K562 (cell line): ENCODE measurements around the gene FUNDC2. TPM values are rescaled to one million over a fixed set of nuclear protein-coding genes. Genes with fewer than 3 reads are reported as not detected.
A peak's percentile ranks its signal among the peaks of the same experiment; 100 is the strongest.
"Not testable (repeated sequence)": the region's sequence is repeated elsewhere in the genome, so short reads cannot be mapped to it uniquely, and the experiment has no call there.

Experiments used
- ATAC-seq: fragments of 200-7000 bp; cut with Tn5 transposase; 3 replicates; pipeline ENCODE4 v1.9.1; 2020; ENCODE audit warnings: moderate library complexity
- BruUV-seq: library from RNA; stranded (reverse); fragments of 400-500 nt; replicated peaks from 2 replicates; lab custom pipeline; 2021; lab: Mats Ljungman, UMichigan
- CTCF ChIA-PET: fragments of 300-600 bp; formaldehyde crosslinking; extraction: SDS; loops from one replicate; lab custom pipeline; 2021; ENCODE audit warnings: low intra/inter-chr PET ratio; lab: Yijun Ruan, JAX
- POLR2A ChIA-PET: fragments of 300-600, 350-650 bp; sonication (Branson Sonifier 250); formaldehyde crosslinking; extraction: SDS; loops from one replicate; lab custom pipeline; 2021; ENCODE audit warnings: antibody characterized with exemption, inconsistent platforms; lab: Yijun Ruan, JAX
- DNase-seq, 4 experiments: peaks; one replicate each; pipeline versions ENCODE4 v3.0.0 to v3.0.0-alpha.2; 2011 to 2018; ENCODE audit warnings: low spot score in 3 of 4, mixed read lengths in 3 of 4; ENCODE audit errors: extremely low read depth in 1 of 4
- FAIRE-seq: peaks from 2 replicates; lab custom pipeline; 2011; peaks lifted over from hg19 to GRCh38; lab: Jason Lieb, UNC
- H2AFZ ChIP-seq: 2 replicates; pipeline ENCODE4 v1.6.0; 2011; ENCODE audit warnings: low read depth, low read length, control low read depth, inconsistent platforms
- H3K27ac ChIP-seq: fragments of 200-600 bp; 3 replicates; pipeline ENCODE4 v1.8.0; 2011; ENCODE audit warnings: low read depth, mild to moderate bottlenecking, control low read depth, inconsistent platforms, low read length, moderate library complexity, mixed read lengths; ENCODE audit errors: extremely low read depth
- H3K27me3 ChIP-seq, 2 experiments: fragments of 300-600 bp in 1 of 2; 2 replicates in 1 of 2; 3 replicates in 1 of 2; pipeline versions ENCODE4 v1.6.0 to v1.8.0; 2011; ENCODE audit warnings: inconsistent platforms in 2 of 2, low read length in 2 of 2, mild to moderate bottlenecking in 1 of 2, mixed read lengths in 1 of 2, moderate library complexity in 1 of 2; ENCODE audit not compliant: control insufficient read depth in 2 of 2, insufficient read depth in 2 of 2
- H3K36me3 ChIP-seq: fragments of 300-600 bp; 3 replicates; pipeline ENCODE4 v1.8.0; 2011; ENCODE audit warnings: mild to moderate bottlenecking, low read length, inconsistent platforms; ENCODE audit not compliant: control insufficient read depth, insufficient read depth
- H3K4me1 ChIP-seq, 2 experiments: fragments of 200-600 bp in 1 of 2; replicated peaks in 1 of 2; 2 replicates in 1 of 2; 3 replicates in 1 of 2; pipeline versions ENCODE4 v1.5.1 to v1.8.0; 2011; ENCODE audit warnings: inconsistent platforms in 2 of 2, low read length in 2 of 2, mild to moderate bottlenecking in 1 of 2, mixed read lengths in 1 of 2, moderate library complexity in 1 of 2; ENCODE audit not compliant: control insufficient read depth in 2 of 2, insufficient read depth in 2 of 2
- H3K4me2 ChIP-seq: 2 replicates; pipeline ENCODE4 v1.6.1; 2011; ENCODE audit warnings: low read length, control low read depth, inconsistent platforms, mixed read lengths; ENCODE audit not compliant: insufficient read depth
- H3K4me3 ChIP-seq: fragments of 200-600 bp; sonication (generic), shearing (Covaris generic); 2 replicates; pipeline ENCODE4 v1.5.1; 2016; ENCODE audit warnings: control low read depth, inconsistent platforms
- H3K79me2 ChIP-seq: fragments of 200-600 bp; 3 replicates; pipeline ENCODE4 v1.8.0; 2011; ENCODE audit warnings: low read length, inconsistent platforms; ENCODE audit not compliant: control insufficient read depth, insufficient read depth
- H3K9ac ChIP-seq, 2 experiments: 2 replicates each; pipeline versions ENCODE4 v1.6.0 to v1.6.1; 2011; ENCODE audit warnings: low read depth in 2 of 2, low read length in 2 of 2, control low read depth in 1 of 2, inconsistent platforms in 1 of 2, mild to moderate bottlenecking in 1 of 2, mixed read lengths in 1 of 2; ENCODE audit not compliant: insufficient read depth in 1 of 2
- H3K9me1 ChIP-seq: one replicate; pipeline ENCODE4 v1.6.0; 2011; ENCODE audit warnings: inconsistent platforms, mild to moderate bottlenecking, low read length, moderate library complexity; ENCODE audit not compliant: control insufficient read depth, insufficient read depth
- H3K9me3 ChIP-seq: replicated peaks from 2 replicates; pipeline ENCODE4 v1.5.1; 2011; ENCODE audit warnings: low read depth, low read length, inconsistent platforms; ENCODE audit not compliant: control insufficient read depth, insufficient read depth
- H4K20me1 ChIP-seq: replicated peaks from 2 replicates; pipeline ENCODE4 v1.6.1; 2011; ENCODE audit warnings: low read length, inconsistent platforms, mixed read lengths; ENCODE audit not compliant: control insufficient read depth, insufficient read depth
- CBFA2T2 ChIP-seq: fragments of 450-650 bp; conservative IDR thresholded peaks from 2 replicates; pipeline ENCODE4 v1.6.1; 2017; ENCODE audit warnings: mild to moderate bottlenecking
- DPF2 ChIP-seq: fragments of 450-650 bp; IDR thresholded peaks from 2 replicates; pipeline ENCODE4 v1.6.1; 2016
- FOXJ3 ChIP-seq: sonication (generic); formaldehyde crosslinking; IDR thresholded peaks from 2 replicates; pipeline ENCODE4 v1.4.0; 2020; ENCODE audit warnings: mild to moderate bottlenecking, missing genetic modification reagents
- TCF3 ChIP-seq: sonication (generic); formaldehyde crosslinking; IDR thresholded peaks from 2 replicates; pipeline ENCODE4 v1.4.0; 2020; ENCODE audit warnings: mild to moderate bottlenecking, missing genetic modification reagents
- TOE1 ChIP-seq, 2 experiments: fragments of 450-650 bp in 1 of 2; sonication (generic) in 1 of 2; formaldehyde crosslinking in 1 of 2; IDR thresholded peaks; 2 replicates each; pipeline versions ENCODE4 v1.7.1 to v1.8.0; 2016 to 2022; ENCODE audit warnings: borderline replicate concordance in 2 of 2, mild to moderate bottlenecking in 2 of 2, antibody characterized with exemption in 1 of 2, inconsistent platforms in 1 of 2, low read depth in 1 of 2, missing genetic modification reagents in 1 of 2, moderate library complexity in 1 of 2
- ZNF143 ChIP-seq: sonication (generic); formaldehyde crosslinking; IDR thresholded peaks from 2 replicates; pipeline ENCODE4 v1.9.0; 2022; ENCODE audit warnings: mild to moderate bottlenecking, missing genetic modification reagents
- ZNF282 ChIP-seq: sonication (generic); formaldehyde crosslinking; IDR thresholded peaks from 2 replicates; pipeline ENCODE4 v1.8.1; 2023; ENCODE audit warnings: missing genetic modification reagents
- WGBS: fragments of 100-300 bp; shearing (Covaris generic); methylation state at CpG from one replicate; pipeline ENCODE4 v1.1.6; 2016; ENCODE audit warnings: low coverage, mixed read lengths; ENCODE audit not compliant: insufficient coverage; ENCODE audit errors: missing lambda C conversion rate; 5-methylcytosine and 5-hydroxymethylcytosine counted together
- in situ Hi-C: fragments of 300-500 bp; cut with MboI; formaldehyde crosslinking; loops from 4 replicates; pipeline ENCODE4 v1.15.0; 2018; ENCODE audit warnings: inconsistent platforms, mixed read lengths
- intact Hi-C: fragments of 100-400 bp; cut with micrococcal nuclease; formaldehyde crosslinking; loops from 2 replicates; pipeline ENCODE4 v1.14.2; 2022
- polyA plus RNA-seq, 8 experiments: library from polyadenylated mRNA; depleted of rRNA in 4 of 8; stranded (reverse) in 5 of 8; unstranded in 3 of 8; fragments of >200 nt; fragmentation: Nextera tagmentation in 2 of 8; fragmentation: Illumina TruSeq in 1 of 8; extraction: Ambion mirVana in 2 of 8; extraction: Trizol in 1 of 8; gene quantifications; 2 replicates each; pipeline versions ENCODE4 v1.2.1 to v1.2.3, GENCODE V29; 2011 to 2014; ENCODE audit warnings: inconsistent platforms in 1 of 8, missing spikeins in 1 of 8
- total RNA-seq, 7 experiments: library from RNA; depleted of rRNA in 6 of 7; stranded (reverse); fragments of >200 nt in 6 of 7; fragmentation: Illumina TruSeq in 2 of 7; extraction: Trizol in 2 of 7; gene quantifications; 2 replicates each; pipeline versions ENCODE4 v1.2.1 to v1.2.3, GENCODE V29; 2011 to 2021; ENCODE audit warnings: low replicate concordance in 1 of 7
- TF ChIP-seq, protein P1 (sequence below): fragments of 250-450 bp; sonication (Bioruptor Pico); IDR thresholded peaks from 2 replicates; pipeline ENCODE4 v1.4.0; 2020; ENCODE audit warnings: mild to moderate bottlenecking, moderate library complexity
- TF ChIP-seq, protein P2 (sequence below): sonication (generic); IDR thresholded peaks from 2 replicates; pipeline ENCODE4 v1.6.1; 2016
- TF ChIP-seq, protein P3 (sequence below), 2 experiments: IDR thresholded peaks in 1 of 2; conservative IDR thresholded peaks in 1 of 2; 2 replicates each; pipeline ENCODE4 v1.6.1; 2016; ENCODE audit warnings: low read depth in 2 of 2, mild to moderate bottlenecking in 1 of 2, missing compliant biosample characterization in 1 of 2, missing genetic modification characterization in 1 of 2, moderate library complexity in 1 of 2

Gene FUNDC2
- total and polyA plus RNA-seq, 9 of the 15 experiments (the other 6 are each of a cell fraction or from before 2014, with no cell fraction given) = 50.6 to 235 (median 123) TPM

DNA sequence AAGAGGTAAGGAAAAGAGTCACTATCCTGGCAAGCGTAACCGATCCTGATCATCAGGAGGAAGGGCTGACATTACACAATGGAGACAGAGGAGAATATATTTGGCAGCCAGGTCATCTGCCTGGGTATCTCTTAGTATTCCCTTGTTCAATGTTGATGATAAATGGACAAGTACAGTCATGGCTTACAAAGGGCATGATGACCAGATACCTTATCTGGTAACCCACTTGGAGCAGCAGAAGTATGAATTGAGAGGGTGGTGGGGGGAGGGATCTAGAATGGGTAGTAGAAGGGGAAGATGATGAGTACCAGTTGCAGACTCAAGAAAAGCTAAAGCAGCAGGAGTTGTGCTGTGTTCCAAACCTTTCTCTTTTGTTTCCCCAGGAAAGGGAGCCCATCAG lies 21.5 kb upstream of the FUNDC2 start (continued):
- TF ChIP-seq, protein P1, sequence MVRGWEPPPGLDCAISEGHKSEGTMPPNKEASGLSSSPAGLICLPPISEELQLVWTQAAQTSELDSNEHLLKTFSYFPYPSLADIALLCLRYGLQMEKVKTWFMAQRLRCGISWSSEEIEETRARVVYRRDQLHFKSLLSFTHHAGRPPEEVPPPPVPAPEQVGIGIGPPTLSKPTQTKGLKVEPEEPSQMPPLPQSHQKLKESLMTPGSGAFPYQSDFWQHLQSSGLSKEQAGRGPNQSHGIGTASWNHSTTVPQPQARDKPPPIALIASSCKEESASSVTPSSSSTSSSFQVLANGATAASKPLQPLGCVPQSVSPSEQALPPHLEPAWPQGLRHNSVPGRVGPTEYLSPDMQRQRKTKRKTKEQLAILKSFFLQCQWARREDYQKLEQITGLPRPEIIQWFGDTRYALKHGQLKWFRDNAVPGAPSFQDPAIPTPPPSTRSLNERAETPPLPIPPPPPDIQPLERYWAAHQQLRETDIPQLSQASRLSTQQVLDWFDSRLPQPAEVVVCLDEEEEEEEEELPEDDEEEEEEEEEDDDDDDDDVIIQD (CRISPR knock-in tag) = no peak
- TF ChIP-seq CBFA2T2 (peak; percentile 45), FOXJ3 (CRISPR knock-in tag) (no peak), TCF3 (CRISPR knock-in tag) (peak; percentile 10; the same call in 1 of the 2 replicates), ZNF143 (no peak), TOE1 (IDR thresholded peaks at IDR 0.05; ENCODE audit: borderline replicate concordance) (no peak), TOE1 (CRISPR knock-in tag; IDR thresholded peaks at IDR 0.05; ENCODE audit: borderline replicate concordance, low read depth) (no peak), ZNF282 (CRISPR knock-in tag) (no peak), DPF2 (peak; percentile 41; the same call in 1 of the 2 replicates)
- TF ChIP-seq, protein P2, sequence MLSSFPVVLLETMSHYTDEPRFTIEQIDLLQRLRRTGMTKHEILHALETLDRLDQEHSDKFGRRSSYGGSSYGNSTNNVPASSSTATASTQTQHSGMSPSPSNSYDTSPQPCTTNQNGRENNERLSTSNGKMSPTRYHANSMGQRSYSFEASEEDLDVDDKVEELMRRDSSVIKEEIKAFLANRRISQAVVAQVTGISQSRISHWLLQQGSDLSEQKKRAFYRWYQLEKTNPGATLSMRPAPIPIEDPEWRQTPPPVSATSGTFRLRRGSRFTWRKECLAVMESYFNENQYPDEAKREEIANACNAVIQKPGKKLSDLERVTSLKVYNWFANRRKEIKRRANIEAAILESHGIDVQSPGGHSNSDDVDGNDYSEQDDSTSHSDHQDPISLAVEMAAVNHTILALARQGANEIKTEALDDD = peak; percentile 64; the same call in 1 of the 2 replicates
- TF ChIP-seq, protein P3, sequence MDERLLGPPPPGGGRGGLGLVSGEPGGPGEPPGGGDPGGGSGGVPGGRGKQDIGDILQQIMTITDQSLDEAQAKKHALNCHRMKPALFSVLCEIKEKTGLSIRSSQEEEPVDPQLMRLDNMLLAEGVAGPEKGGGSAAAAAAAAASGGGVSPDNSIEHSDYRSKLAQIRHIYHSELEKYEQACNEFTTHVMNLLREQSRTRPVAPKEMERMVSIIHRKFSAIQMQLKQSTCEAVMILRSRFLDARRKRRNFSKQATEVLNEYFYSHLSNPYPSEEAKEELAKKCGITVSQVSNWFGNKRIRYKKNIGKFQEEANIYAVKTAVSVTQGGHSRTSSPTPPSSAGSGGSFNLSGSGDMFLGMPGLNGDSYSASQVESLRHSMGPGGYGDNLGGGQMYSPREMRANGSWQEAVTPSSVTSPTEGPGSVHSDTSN (CRISPR knock-in tag; IDR thresholded peaks at IDR 0.05; ENCODE audit: low read depth) = no peak
- TF ChIP-seq, protein P3 (tag; conservative IDR thresholded peaks at IDR 0.05; ENCODE audit: low read depth) = peak; percentile 42; the same call in 1 of the 2 replicates

DNA sequence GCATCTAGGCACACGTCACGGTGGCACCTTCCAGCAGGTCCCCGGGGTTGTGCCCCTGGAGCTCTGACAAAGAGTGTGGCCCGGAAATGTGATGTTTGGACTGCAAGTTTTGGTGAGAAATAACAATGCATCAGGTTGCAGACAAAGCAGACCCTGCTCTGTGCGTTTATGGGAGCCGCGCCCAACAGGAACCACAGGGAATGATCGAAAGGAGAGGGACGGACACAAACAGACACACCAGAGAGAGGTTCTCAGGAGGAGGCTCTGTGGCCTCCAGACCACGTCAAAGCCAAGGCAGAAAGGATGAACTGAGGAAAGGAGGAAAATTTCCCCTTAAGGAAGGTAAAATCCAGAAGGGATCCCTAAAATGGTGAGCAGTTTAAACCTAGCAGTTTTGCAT lies 20.3 kb upstream of the FUNDC2 start:
- CTCF ChIA-PET = not testable (repeated sequence)

More for the DNA sequence above, 20.3 kb upstream of the FUNDC2 start:
- H3K9ac ChIP-seq, H3K27ac ChIP-seq, H3K9me3 ChIP-seq, H3K4me3 ChIP-seq, H3K36me3 ChIP-seq, H3K79me2 ChIP-seq, intact Hi-C loops, POLR2A ChIA-PET, DNase-seq, H2AFZ ChIP-seq, H4K20me1 ChIP-seq, H3K4me2 ChIP-seq, BruUV-seq, ATAC-seq, H3K9me1 ChIP-seq, H3K27me3 ChIP-seq, FAIRE-seq: not testable (repeated sequence)
- in situ Hi-C loops = loop anchor here (5.0 kb wide), 1 partner anchor 141 kb away; no protein-coding TSS in a partner anchor
- WGBS = no CpG with 5 or more reads among the region's 10 CpGs
- peaks cover 21 to 32% of the 10 kb centered on the region in 2 experiments; a peak in 4 of 5 replicates for H3K4me1 ChIP-seq
